ENCODE results near the gene ADGRA3. TPM values are rescaled to one million over a fixed set of nuclear protein-coding genes. Genes with fewer than 3 reads are reported as not detected.

Gene ADGRA3
- polyA plus RNA-seq, 1 donor from 2014 or later, result 40.5 TPM

DNA sequence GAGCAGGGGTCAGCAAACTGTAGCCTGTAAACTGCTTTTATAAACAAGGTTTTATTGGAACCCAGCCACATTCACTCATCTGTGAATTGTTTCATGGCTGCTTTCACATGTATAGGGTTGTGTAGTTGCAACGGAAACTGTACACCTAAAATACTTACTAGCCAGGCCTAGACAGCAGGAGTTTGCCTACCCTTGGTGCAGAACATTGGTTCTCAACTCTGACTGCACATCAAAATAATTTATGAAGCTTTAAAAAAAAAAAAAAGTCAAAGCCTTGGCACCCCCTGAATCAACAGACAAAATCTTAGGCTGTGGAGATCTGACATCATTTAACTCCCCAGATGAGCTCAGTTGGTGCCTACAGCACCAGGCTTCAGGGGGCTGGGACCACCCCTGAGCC is 27.8 kb downstream of the ADGRA3 start:
- TF ChIP-seq TAF1 (IDR thresholded peaks at IDR 0.05; ENCODE audit: low read depth) (no peak), MXI1 (conservative IDR thresholded peaks at IDR 0.05; ENCODE audit: poor library complexity, severe bottlenecking) (no peak), EP300 (conservative IDR thresholded peaks at IDR 0.05; ENCODE audit: poor library complexity, severe bottlenecking) (no peak), RAD21 (conservative IDR thresholded peaks at IDR 0.05) (no peak), SMC3 (conservative IDR thresholded peaks at IDR 0.05; ENCODE audit: poor library complexity) (no peak), POLR2AphosphoS5 (IDR thresholded peaks at IDR 0.05) (no peak), REST (IDR thresholded peaks at IDR 0.05; ENCODE audit: borderline replicate concordance) (no peak), EZH2 (IDR thresholded peaks at IDR 0.05; ENCODE audit: borderline replicate concordance, insufficient read depth, low read length, poor library complexity, severe bottlenecking) (no peak)
- TF ChIP-seq, protein P1, sequence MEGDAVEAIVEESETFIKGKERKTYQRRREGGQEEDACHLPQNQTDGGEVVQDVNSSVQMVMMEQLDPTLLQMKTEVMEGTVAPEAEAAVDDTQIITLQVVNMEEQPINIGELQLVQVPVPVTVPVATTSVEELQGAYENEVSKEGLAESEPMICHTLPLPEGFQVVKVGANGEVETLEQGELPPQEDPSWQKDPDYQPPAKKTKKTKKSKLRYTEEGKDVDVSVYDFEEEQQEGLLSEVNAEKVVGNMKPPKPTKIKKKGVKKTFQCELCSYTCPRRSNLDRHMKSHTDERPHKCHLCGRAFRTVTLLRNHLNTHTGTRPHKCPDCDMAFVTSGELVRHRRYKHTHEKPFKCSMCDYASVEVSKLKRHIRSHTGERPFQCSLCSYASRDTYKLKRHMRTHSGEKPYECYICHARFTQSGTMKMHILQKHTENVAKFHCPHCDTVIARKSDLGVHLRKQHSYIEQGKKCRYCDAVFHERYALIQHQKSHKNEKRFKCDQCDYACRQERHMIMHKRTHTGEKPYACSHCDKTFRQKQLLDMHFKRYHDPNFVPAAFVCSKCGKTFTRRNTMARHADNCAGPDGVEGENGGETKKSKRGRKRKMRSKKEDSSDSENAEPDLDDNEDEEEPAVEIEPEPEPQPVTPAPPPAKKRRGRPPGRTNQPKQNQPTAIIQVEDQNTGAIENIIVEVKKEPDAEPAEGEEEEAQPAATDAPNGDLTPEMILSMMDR (IDR thresholded peaks at IDR 0.05; ENCODE audit: poor library complexity, severe bottlenecking), result no peak
- Histone ChIP-seq H3F3A (ENCODE audit: insufficient read depth, low read length, poor library complexity, severe bottlenecking) (no peaks in the 10 kb centered on the region), H3K9me3 (ENCODE audit: low read length) (no peaks in the 10 kb centered on the region), H3K79me2 (replicated peaks; ENCODE audit: insufficient read depth, low read length) (peaks cover 33% of the 10 kb centered on the region), H3K4me3 (ENCODE audit: low read length) (no peak overlapping the region), H4K20me1 (ENCODE audit: insufficient read depth) (no peaks in the 10 kb centered on the region), H3K36me3 (ENCODE audit: insufficient read depth, low read length) (no peaks in the 10 kb centered on the region), H3K4me2 (ENCODE audit: low read length) (no peak overlapping the region), H2AFZ (ENCODE audit: low read depth, low read length) (no peak overlapping the region), H3K27ac (ENCODE audit: low read length) (no peak overlapping the region), H3K27me3 (ENCODE audit: insufficient read depth, low read depth, low read length) (no peaks in the 10 kb centered on the region), H3K9ac (ENCODE audit: low read length) (no peak overlapping the region), H3K9me2 (ENCODE audit: insufficient read depth, low read length) (no peaks in the 10 kb centered on the region)

DNA sequence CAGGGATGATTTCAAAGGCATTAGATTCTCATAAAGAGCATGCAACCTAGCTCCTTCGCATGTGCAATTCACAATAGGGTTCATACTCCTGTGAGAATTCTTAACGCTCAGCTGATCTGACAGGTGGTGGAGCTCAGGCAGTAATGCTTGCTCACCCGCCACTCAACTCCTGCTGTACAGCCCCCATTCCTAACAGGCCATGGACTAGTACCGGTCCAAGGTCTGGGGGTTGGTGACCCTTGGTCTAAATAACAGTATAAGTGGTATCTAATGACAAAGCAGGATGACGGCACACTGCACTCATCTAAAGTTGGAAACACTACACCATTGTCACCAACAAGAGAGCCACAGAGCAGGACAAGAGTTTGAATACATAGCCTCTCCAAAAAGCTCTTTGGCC is 28.5 kb downstream of the ADGRA3 start:
- Histone ChIP-seq H3K36me3 (ENCODE audit: insufficient read depth, low read length) (no peaks in the 10 kb centered on the region), H3F3A (ENCODE audit: insufficient read depth, low read length, poor library complexity, severe bottlenecking) (no peaks in the 10 kb centered on the region), H4K20me1 (ENCODE audit: insufficient read depth) (no peaks in the 10 kb centered on the region), H3K79me2 (replicated peaks; ENCODE audit: insufficient read depth, low read length) (peaks cover 34% of the 10 kb centered on the region), H2AFZ (ENCODE audit: low read depth, low read length) (no peak overlapping the region), H3K4me3 (ENCODE audit: low read length) (no peak overlapping the region), H3K27me3 (ENCODE audit: insufficient read depth, low read depth, low read length) (no peaks in the 10 kb centered on the region), H3K4me2 (ENCODE audit: low read length) (no peak overlapping the region), H3K27ac (ENCODE audit: low read length) (no peak overlapping the region), H3K9me3 (ENCODE audit: low read length) (no peaks in the 10 kb centered on the region), H3K9me2 (ENCODE audit: insufficient read depth, low read length) (no peaks in the 10 kb centered on the region), H3K9ac (ENCODE audit: low read length) (no peak overlapping the region)
- no peak for TF ChIP-seq POLR2AphosphoS5 (IDR thresholded peaks at IDR 0.05)

- H4K20me1 ChIP-seq (ENCODE audit: insufficient read depth), result no peaks in the 10 kb centered on the region
- H3K4me2 ChIP-seq (ENCODE audit: low read length), result no peak overlapping the region
- no peak overlapping the region for H3K27ac ChIP-seq (ENCODE audit: low read length)
- H3K9me3 ChIP-seq (ENCODE audit: low read length), result no peaks in the 10 kb centered on the region
- H3K9ac ChIP-seq (ENCODE audit: low read length), result no peak overlapping the region
- no peaks in the 10 kb centered on the region for H3F3A ChIP-seq (ENCODE audit: insufficient read depth, low read length, poor library complexity, severe bottlenecking)
- peaks cover 30% of the 10 kb centered on the region for H3K79me2 ChIP-seq (replicated peaks; ENCODE audit: insufficient read depth, low read length)
- no peaks in the 10 kb centered on the region for H3K9me2 ChIP-seq (ENCODE audit: insufficient read depth, low read length)
- H3K36me3 ChIP-seq (ENCODE audit: insufficient read depth, low read length), result no peaks in the 10 kb centered on the region
- TF ChIP-seq POLR2AphosphoS5 (IDR thresholded peaks at IDR 0.05), result no peak
- TF ChIP-seq TAF1 (IDR thresholded peaks at IDR 0.05; ENCODE audit: low read depth), result no peak
- no peak for TF ChIP-seq EP300 (conservative IDR thresholded peaks at IDR 0.05; ENCODE audit: poor library complexity, severe bottlenecking)
- no peak for TF ChIP-seq REST (IDR thresholded peaks at IDR 0.05; ENCODE audit: borderline replicate concordance)
- TF ChIP-seq, protein P1 (IDR thresholded peaks at IDR 0.05; ENCODE audit: poor library complexity, severe bottlenecking), result no peak
- TF ChIP-seq SMC3 (conservative IDR thresholded peaks at IDR 0.05; ENCODE audit: poor library complexity), result no peak
- no peak for TF ChIP-seq RAD21 (conservative IDR thresholded peaks at IDR 0.05)
- no peak for TF ChIP-seq EZH2 (IDR thresholded peaks at IDR 0.05; ENCODE audit: borderline replicate concordance, insufficient read depth, low read length, poor library complexity, severe bottlenecking)
- no peak for TF ChIP-seq MXI1 (conservative IDR thresholded peaks at IDR 0.05; ENCODE audit: poor library complexity, severe bottlenecking)
- H2AFZ ChIP-seq (ENCODE audit: low read depth, low read length), result no peak overlapping the region
- H3K4me3 ChIP-seq (ENCODE audit: low read length), result no peak overlapping the region
- no peaks in the 10 kb centered on the region for H3K27me3 ChIP-seq (ENCODE audit: insufficient read depth, low read depth, low read length)
Measured at GRCh38 chr4:22486276-22486675, 29.6 kb downstream of the ADGRA3 start.
